ENCODE measurements around the gene TPRG1L.

TPRG1L gene

DNA sequence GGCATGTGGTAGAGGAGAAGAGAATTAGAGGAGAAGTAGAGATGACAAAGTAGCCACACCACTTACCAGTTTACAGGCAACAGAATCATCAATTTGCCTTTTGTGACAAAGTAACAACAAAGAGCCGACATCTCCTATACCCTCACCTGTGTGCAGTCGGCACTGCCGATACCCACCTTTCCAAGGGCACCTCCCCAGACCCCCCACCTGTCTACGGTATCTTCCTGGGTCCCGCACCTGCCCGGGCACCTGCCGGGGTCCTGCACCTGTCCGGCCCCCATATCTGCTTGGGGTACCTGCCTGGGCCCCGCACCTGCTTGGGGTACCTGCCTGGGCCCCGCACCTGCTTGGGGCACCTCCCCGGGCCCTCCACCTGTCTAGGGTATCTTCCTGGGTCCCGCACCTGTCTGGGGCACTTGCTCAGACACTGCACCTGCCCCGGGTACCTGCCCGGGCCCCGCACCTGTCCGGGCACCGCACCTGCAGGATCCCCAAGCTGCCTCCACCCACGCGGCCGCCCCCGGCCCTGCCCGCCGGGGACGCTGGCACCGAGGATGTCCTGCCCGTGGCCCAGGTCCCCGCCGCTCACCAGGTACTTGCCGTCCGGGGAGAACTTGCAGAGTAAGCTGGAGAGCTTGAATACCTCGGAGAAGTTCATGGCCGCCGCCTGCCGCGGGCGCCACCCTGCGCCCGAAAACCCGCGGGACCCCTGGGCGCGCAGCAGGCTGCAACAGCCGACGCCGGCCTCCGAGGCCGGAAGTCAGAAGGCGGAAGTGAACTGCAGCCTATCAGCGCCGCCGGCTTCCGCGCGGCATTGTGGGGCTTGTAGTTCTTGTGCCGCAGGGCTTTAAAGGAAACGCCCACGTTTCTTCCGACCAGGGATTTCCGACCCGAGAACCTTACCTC lies 24.8 kb downstream of the TPRG1L start, which contains the start of gene WRAP73:
Gene WRAP73 (minus strand): TSS at position 762 of the 906 bp plus-strand sequence. CDS start 104 bp downstream, at position 658.
- peak; percentile 84 for DNase-seq

DNA sequence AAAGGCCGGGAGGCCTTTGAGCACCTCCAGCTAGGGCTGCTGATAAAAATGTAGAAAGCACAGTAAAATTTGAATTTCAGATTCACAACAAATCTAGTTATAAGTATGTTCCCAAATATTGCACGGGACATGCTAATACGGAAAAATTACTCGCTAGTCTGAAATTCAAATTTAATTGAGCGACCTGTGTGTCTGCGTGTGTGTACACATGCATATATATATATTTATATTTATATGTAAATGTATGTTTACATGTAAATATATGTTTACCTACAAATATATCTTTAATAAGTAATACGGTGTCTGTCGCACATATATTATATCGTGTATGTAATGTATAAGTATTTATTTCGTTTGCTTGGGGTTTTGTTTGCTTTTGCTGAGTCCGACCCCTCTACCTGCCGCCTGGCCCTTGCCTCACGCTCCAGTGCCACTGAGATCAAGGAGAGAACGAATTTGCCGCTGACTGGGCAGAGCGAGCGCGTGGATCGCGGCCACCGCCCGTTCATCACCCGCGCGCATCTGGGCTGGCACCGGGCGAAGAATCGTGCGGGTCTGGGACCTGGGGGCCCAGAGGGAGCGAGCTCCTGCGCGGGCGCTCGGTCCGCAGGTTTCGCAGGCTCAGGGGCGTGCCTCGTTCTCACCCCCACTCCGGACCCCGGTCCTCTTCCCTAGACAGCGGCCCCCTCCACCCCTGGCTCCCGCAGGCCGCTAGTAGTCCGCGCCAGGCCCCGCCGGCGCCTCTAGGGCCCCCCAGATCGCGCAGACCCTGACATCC lies 25.6 kb downstream of the TPRG1L start:
- no peak for DNase-seq

DNA sequence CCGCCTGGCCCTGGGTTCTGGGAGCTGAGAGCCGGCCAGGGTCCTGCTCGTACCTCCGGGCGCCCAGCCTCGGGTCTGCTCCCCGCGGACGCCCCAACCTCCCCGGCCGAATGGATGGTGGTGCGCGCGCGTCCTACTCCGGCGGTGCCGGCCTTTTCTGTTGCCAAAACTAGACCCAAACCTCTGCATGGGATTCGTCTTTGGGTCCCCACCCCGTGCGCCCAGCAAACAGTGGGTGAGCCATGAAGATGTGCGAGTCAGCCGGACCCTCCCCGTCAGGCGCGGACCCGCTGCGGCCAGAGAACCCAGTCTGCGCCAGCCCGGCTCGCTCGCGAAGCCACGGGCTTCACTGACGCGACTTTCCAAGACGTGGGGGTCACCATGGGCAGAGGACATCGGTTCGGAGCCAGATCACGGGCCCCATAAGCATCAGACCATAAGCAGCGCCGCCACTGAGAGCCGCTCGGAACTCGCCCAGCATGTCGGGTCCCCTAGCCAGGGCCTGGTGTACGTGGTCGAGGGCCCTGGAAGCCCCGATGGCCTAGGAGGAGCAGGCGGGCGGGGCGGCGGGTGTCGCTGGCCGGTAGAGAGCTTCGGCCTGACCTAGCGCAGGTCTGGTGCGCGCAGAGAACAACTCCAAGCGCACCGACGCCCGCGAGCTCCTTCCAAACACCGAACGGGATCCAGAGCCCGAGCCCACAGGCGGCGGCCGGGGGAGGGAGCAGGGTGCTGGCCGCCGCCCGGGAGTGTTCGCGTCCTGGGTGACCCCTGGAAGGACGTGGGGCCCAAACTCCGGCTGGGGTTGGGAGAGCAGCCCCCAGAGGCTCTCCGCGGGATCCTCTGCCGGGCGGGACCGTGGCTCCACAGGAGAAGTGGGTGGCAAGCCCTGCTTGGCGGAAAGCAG lies 26.5 kb downstream of the TPRG1L start:
- DNase-seq: no peak

DNA sequence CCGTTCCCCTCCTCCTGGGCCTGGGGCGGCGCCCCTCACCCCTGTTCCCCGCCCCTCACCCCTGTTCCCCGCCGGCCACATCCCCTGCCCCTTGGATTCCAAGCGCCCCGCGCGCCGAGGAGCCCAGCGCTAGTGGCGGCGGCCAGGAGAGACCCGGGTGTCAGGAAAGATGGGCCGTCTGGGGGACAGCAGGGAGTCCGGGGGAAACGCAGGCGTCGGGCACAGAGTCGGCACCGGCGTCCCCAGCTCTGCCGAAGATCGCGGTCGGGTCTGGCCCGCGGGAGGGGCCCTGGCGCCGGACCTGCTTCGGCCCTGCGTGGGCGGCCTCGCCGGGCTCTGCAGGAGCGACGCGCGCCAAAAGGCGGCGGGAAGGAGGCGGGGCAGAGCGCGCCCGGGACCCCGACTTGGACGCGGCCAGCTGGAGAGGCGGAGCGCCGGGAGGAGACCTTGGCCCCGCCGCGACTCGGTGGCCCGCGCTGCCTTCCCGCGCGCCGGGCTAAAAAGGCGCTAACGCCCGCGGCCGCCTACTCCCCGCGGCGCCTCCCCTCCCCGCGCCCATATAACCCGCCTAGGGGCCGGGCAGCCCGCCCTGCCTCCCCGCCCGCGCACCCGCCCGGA lies 27.2 kb downstream of the TPRG1L start, which contains the start of gene TP73:
Gene TP73 (plus strand): TSS at position 587 of the 618 bp plus-strand sequence. CDS start 29,850 bp downstream, outside the sequence.
- peak; percentile 59 for DNase-seq

DNA sequence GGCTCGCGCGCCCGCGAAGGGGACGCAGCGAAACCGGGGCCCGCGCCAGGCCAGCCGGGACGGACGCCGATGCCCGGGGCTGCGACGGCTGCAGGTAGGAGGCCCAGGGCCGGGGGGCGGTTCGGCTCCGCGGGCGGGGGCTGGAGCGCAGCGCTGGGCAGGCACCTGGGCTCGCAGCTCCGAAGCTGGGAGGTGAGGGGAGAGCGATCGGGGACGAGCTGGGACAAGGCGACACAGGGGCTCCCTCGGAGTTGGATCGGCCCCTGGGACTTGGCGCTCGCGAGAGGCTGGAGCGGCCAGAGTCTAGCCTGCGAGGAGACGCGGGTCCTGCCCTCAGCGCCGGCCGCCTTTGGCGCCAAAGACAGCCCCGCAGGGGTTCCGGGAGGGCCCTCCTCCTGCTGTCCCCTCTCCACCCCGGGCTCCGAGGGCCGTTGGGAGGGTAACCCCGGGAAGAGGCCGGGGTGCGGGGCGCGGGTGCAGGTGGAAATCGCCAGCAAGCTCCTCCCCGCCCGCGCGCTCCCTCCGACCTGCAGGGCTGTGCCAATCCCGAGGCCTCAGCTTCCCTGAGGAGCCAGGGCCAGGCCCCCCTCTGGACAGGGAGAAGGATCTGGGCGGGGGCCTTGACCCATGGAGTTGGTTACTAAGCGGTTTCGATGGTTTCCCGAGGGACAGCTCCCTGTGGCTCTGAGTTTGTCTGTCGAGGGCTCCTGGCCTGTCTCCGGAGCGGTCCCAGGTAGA lies 27.9 kb downstream of the TPRG1L start:
- DNase-seq: no peak

DNA sequence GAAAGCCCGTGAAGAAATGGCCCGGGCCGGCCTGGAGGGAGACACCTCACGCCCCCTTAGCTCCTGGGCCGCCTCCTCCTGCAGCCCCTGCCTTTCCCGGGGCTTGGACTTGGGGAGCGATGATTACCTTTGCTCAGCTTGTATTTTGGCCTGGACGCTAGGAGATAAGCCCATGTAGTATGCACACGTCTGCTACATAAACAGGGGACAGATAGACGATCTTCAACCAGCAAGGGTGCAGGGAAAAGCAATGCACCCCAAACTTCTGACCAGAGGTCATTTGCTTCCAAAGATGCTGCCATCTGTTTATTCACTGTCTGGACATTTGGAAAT lies 28.4 kb downstream of the TPRG1L start:
- no peak for DNase-seq

DNA sequence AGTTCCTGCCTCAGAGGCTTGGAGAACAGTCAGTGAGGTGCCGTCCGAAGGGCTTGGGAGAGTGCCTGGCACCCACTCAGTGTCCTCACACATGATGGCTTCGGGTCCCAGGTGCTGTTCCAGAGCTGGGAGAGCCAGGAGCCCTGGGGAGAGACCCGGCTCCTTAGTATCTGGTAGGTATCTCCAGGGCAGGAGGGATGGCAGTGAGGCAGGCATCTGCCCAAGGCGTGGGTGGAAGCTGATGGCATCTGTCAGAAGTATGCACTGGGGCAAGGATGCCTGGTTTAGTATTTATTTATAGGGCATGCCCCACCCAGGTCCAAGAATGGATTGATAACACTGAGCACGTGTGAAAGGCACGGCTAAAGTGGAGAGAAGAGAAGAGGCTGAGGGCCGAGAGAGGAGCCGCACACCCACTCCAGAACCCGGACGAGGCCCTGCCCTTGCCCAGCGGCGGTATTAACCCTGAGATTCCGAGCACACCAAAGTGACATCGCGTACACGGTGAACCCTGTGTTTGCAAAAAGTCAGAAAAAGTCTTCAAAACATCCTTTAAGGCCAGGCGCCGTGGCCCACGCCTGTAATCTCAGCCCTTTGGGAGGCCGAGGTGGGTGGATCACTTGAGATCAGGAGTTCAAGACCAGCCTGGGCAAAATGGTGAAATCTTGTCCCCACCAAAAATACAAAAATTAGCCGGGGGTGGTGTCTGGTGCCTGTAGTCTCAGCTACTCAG lies 29.9 kb downstream of the TPRG1L start:
- DNase-seq: no peak

DNA sequence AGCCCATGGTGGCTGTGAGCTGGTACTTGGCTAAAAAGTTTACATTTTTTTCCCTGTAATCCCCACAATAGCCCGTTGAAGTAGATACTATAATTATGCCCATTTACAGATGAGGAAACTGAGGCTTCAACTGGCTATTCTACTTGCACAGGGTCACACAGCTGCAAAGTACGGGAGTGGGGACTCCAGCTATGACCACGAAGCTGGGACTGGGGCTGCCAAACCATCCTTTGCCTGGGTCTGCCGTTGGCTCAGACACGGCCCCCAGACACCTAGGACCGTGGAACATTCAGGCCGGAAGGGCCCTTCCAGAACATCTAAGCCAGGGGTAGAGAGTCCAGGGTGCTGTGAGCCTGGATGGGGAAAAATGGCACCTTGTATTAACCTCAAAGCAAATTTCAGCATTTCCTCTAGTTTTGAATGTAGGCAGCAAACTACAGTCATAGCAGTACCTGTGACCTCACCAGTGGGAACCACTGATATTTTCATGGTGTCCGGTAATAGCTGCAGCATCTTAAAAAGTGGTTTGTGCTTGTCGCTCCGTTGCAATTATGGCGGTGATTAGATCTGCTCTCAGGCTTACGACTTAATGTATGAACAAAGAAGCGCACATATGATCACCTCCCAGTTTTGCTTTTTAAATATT lies 31.8 kb downstream of the TPRG1L start:
- no peak for DNase-seq

DNA sequence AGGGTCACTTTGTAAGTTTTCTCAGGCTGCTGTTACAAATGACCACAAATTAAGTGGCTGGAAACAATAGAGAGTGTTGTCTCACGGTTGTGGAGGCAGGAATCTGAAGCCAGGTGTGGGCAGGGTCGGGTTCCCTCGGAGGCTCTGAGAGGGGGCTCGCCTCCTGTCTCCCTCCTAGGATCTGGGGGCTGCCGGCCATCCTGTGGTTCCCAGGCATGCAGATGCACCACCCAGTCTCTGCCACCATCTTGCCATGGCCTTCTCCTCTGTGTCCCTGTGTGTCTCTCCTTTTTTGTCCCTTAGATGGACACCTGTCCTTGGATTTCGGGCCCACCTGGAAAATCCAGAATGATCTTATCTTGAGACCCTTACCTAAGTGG lies 32.3 kb downstream of the TPRG1L start:
- no peak for DNase-seq

DNA sequence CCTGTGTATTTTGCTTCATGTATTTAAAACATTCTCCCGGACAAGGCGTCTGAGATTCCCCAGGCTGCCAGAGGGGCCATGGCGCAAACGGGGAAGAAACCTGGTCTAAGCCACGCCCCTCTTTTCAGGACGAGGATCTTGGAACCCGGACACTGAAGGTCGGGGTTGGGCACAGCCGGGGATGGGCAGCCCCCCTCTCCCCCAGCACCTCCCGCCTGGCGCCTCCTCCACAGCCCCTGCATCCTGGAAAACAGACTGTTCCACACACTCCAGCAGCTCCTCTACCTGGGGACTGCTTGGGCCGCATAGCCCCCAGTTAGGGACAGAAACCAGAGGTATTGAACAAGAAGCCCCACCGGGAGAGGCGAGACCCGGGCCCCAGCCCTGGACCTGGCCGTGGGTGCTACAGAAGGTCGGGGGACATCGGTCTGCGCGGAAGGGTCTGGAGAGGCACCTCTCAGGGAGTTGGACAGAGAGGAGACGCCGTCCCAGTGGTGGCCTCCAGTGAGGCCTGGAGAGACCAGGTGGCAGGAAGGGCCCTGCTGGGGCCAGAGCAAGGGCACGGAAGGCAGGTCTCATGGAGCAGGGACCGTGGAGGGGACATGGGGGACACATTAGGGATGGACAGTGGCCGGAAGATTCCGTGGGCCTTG lies 32.9 kb downstream of the TPRG1L start:
- DNase-seq: no peak

DNA sequence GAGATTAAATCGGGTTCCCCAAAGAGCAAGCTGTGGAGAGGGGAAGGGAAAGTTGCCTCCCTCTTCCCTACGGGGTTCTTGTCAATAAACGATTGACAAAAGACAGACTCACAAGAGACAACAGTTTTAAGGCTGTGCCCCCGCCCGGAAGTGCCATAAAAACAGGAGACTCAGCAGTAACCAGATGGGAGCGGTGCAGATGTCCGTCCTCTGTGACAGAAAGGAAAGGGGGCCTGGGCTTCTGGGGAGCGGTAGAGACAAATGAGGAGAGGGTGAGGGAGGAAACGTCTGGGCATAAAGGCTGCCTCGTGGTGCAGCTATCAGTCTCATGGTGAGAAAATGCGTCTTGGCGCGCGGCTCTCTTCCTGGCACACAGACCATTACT lies 33.4 kb downstream of the TPRG1L start:
- DNase-seq: no peak

DNA sequence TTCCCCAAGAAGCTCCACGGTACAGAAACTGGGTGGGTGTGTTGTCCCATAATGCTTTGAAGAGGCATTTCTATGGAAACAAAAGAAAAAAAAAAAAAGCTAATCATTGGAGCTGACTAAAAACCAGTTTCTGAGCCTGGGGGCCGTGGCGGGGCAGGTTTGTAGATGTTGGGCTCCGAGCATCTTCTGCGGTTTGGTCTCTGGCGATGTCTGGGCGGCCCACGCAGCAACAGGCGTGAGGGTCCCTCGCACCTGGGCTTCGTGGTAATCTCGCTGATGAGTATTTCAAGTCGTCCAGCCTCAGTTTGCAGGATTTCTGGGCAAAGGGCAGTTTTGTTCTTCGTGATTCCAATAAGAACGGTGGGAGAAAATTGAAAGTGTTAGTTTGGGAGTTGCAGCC lies 34.3 kb downstream of the TPRG1L start:
- no peak for DNase-seq

DNA sequence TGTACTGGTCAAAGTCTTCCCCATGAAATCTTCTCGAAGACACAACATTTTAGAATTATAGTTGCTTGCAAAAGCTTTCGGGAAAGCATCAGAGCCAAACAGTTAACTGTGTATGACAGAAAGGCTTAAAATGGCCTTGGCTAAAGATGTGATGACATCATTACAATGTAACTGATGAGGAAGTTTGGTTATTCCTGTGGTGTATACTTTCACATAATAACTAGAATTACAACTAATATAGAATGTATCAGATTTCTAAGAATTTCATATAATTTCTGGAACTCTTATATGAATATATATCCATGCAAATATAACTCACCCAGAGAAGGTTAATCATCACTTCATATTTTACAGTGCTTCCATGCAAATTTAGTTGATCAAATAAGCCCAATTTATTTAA lies 35.9 kb downstream of the TPRG1L start:
- no peak for DNase-seq

DNA sequence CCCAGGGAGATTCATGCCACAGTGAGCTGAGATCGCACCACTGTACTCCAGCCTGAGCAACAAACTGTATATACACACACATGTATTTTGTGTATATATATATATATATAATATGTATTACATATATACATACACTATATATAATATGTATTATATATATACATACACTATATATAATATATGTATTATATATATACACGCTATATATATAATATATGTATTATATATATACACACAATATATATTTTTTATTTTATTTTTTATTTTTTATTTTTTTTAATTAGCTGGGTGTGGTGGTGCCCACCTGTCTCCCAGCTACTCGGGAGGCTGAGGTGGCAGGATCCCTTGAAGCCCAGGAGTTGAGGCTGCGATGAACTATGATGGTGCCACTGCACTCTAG lies 36.8 kb downstream of the TPRG1L start:
- DNase-seq: no peak

DNA sequence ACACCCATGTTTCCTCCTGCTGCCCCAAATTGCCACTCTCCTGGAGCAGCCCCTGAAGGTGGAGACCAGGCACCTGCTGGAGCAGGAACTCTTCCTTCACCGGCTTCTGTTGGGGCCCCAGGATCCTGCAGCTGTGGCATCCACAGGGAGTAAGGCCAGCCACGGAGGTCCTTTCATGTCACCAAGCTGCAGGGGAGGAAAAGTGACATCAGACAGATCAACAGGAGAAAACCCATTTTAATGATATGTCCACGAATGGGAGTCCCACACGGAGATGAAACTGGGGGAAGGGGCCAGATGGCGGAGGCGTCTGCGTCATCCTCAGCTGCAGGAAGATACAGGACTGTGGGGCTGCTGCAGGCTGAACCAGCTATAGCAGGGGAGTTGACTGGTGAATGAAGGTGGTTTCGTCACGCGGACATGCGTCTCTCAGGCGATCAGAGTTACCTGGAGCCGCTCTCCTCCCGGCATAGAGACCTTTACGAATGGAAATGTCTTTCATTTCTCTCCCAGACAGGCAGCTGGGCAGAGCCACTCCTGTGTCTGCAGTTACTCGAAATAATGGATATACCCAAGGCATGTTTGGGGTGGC lies 37.4 kb downstream of the TPRG1L start:
- DNase-seq: no peak

DNA sequence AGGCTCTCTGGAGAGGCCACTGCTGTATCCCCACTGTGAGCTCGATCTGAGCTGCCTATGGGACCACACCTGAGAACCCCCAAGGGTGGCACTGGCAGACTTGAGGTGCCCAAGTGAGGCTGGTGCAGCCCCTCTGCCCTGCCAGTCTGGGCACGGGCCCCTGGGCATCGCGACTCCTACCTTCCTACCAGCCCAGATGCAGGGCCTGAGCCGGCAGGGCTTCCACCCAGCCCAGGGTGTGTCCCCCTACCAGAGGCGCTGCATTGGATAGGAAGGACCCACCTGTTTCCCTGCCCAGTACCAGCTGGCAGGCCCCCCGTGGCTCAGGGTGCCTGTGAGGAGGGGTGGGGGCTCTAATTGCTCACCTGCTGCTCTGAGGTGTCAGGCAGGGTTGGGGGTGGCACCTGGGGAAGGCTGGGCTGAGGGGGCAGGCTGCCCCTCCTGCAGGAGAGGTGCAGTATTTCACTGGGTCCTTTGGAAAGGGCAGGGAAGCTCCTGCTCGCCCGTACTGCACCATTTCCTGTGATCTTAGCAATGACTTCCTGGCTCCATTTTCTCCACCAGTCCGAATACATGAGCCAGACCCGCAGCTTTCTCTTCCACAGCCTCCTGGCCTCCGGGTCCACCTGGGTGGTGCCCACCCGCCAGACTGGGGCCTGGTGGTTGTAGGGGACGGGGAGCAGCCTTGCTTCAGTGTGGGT lies 39.3 kb downstream of the TPRG1L start:
- DNase-seq: no peak

DNA sequence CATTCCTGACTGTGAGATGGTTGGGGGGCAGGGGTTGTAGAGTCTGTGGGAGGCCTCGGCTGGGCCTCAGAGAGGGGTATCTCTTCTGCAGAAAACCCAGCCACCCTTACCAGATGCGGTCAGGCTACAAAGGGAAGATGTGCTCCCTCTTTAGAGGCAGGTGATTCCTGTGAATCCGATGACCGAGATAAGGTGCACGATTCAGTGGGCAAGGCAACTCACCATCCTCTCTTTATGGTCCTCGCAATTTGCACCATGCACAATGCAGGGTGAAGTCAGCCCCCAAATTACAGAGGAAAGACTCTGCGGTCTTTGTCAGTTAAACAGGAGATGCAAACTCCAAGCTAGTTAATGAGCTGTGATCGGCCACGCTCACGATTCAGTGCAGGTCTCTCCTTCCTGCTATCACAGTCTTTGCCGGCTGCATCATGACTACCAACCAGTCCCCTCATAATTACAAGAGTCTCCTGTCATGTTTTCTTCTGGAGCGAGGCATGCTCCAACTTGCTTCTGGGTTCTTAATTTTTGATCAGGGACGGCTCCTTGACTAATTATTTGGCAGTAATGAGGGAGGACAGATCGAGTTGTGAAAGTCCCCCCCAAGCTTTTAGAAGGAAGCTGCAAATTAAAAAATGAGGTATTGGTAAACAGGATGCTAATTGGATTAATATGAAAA lies 40.0 kb downstream of the TPRG1L start:
- no peak for DNase-seq

DNA sequence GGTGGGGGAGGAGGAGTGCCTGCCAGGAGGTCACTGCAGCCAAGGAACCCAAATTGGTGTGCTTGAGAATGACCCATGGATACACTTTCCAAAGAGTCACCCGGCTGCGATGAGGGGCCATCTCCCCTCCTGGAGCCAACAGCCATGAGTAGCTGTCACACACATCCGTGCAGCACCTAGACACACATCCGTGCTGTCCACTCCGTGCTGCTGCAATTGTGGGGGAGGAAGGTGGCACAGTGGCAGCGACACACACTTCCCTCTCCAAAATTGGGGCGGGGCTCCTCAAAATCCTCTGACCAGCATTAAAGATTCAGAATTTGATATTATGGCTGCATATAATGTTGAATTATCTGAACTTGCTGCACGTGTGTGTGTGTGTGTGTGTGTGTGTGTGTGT lies 43.3 kb downstream of the TPRG1L start:
- no peak for DNase-seq

Data from NCI-H446 treated with DMSO at 0.1 percent for 48 hours (cell line).